EH (cell line): ENCODE measurements around the gene ELMO1.

Experiments
- DNase-seq: peaks from one replicate; pipeline ENCODE4 v3.0.0-alpha.2; 2015; ENCODE audit warnings: low read depth

The ELMO1 gene

GRCh38 chr7:37408291-37409228 is 40.1 kb downstream of the ELMO1 start:
- DNase-seq, result no peak

GRCh38 chr7:37405603-37406122 is 43.0 kb downstream of the ELMO1 start:
- no peak for DNase-seq

- no peak for DNase-seq
Observed at GRCh38 chr7:37405128-37405527, 43.5 kb downstream of the ELMO1 start.

GRCh38 chr7:37399876-37400421 is 48.7 kb downstream of the ELMO1 start:
- no peak for DNase-seq

- DNase-seq, result no peak
Observed at GRCh38 chr7:37398403-37398802, 50.3 kb downstream of the ELMO1 start.

GRCh38 chr7:37395618-37396259 is 52.9 kb downstream of the ELMO1 start:
- no peak for DNase-seq

- no peak for DNase-seq
Observed at GRCh38 chr7:37394158-37394557, 54.5 kb downstream of the ELMO1 start.

GRCh38 chr7:37393476-37393875 is 55.2 kb downstream of the ELMO1 start:
- no peak for DNase-seq

GRCh38 chr7:37392673-37393017 is 56.0 kb downstream of the ELMO1 start:
- DNase-seq, result no peak

- DNase-seq, result no peak
Observed at GRCh38 chr7:37391791-37392672, 56.6 kb downstream of the ELMO1 start.

GRCh38 chr7:37390114-37390513 is 58.5 kb downstream of the ELMO1 start:
- DNase-seq, result no peak

GRCh38 chr7:37388811-37389210 is 59.9 kb downstream of the ELMO1 start:
- no peak for DNase-seq

- DNase-seq, result no peak
Observed at GRCh38 chr7:37385787-37386186, 62.9 kb downstream of the ELMO1 start.

GRCh38 chr7:37382546-37383088 is 66.0 kb downstream of the ELMO1 start:
- DNase-seq, result no peak

GRCh38 chr7:37380831-37381230 is 67.8 kb downstream of the ELMO1 start:
- no peak for DNase-seq

- no peak for DNase-seq
Observed at GRCh38 chr7:37379546-37380277, 69.0 kb downstream of the ELMO1 start.

- DNase-seq, result no peak
Observed at GRCh38 chr7:37377231-37377630, 71.4 kb downstream of the ELMO1 start.

- no peak for DNase-seq
Observed at GRCh38 chr7:37376386-37376785, 72.3 kb downstream of the ELMO1 start.

- no peak for DNase-seq
Observed at GRCh38 chr7:37372750-37373149, 75.9 kb downstream of the ELMO1 start.

GRCh38 chr7:37371755-37372154 is 76.9 kb downstream of the ELMO1 start:
- no peak for DNase-seq

- no peak for DNase-seq
Observed at GRCh38 chr7:37369906-37370305, 78.8 kb downstream of the ELMO1 start.
